WTC11 (cell line): ENCODE results near the gene TIMELESS. TPM values are rescaled to one million over a fixed set of nuclear protein-coding genes. Genes with fewer than 3 reads are reported as not detected.

ENCODE experiments used
- ATAC-seq: fragments of 200-7000 bp; cut with Tn5 transposase; 2 replicates; pipeline ENCODE4 v1.10.0; 2021; ENCODE audit warnings: mild to moderate bottlenecking, moderate library complexity
- CTCF ChIA-PET: fragments of 300-600 bp; sonication (Branson Sonifier 250); formaldehyde crosslinking; loops from one replicate; lab custom pipeline; 2021; ENCODE audit warnings: antibody characterized with exemption; lab: Charles Lee
- POLR2A ChIA-PET: fragments of 350-600 bp; sonication (Branson Sonifier 250); formaldehyde crosslinking; loops from one replicate; lab custom pipeline; 2021; ENCODE audit warnings: antibody characterized with exemption; lab: Charles Lee
- DNase-seq: peaks from one replicate; pipeline ENCODE4 v3.0.0; 2021; ENCODE audit warnings: low spot score
- H3K27ac Mint-ChIP-seq: 2 replicates; pipeline ENCODE4 v1.8.0; 2021; ENCODE audit warnings: mixed read lengths
- H3K27me3 Mint-ChIP-seq: 2 replicates; pipeline ENCODE4 v1.8.0; 2021; ENCODE audit warnings: low read depth, mild to moderate bottlenecking, moderate library complexity, mixed read lengths
- H3K36me3 Mint-ChIP-seq: 2 replicates; pipeline ENCODE4 v1.8.0; 2021; ENCODE audit warnings: mixed read lengths
- H3K4me1 Mint-ChIP-seq: 2 replicates; pipeline ENCODE4 v1.8.0; 2022; ENCODE audit warnings: mixed read lengths
- H3K4me3 Mint-ChIP-seq: 2 replicates; pipeline ENCODE4 v1.8.0; 2021; ENCODE audit warnings: mild to moderate bottlenecking, moderate library complexity, mixed read lengths
- H3K9me3 Mint-ChIP-seq: 2 replicates; pipeline ENCODE4 v1.8.0; 2021; ENCODE audit warnings: mixed read lengths
- ARID4B ChIP-seq: sonication (generic); formaldehyde crosslinking; IDR thresholded peaks from 2 replicates; pipeline ENCODE4 v1.8.0; 2023; ENCODE audit warnings: missing genetic modification reagents, mild to moderate bottlenecking, borderline replicate concordance
- ATF1 ChIP-seq: sonication (generic); formaldehyde crosslinking; IDR thresholded peaks from 2 replicates; pipeline ENCODE4 v1.8.1; 2023; ENCODE audit warnings: mild to moderate bottlenecking, moderate library complexity, missing genetic modification reagents
- ATF6 ChIP-seq: sonication (generic); formaldehyde crosslinking; IDR thresholded peaks from 2 replicates; pipeline ENCODE4 v1.8.1; 2023; ENCODE audit warnings: mild to moderate bottlenecking, missing genetic modification reagents
- CDX4 ChIP-seq: fragments of 250-450 bp; sonication (Bioruptor Pico); IDR thresholded peaks from 2 replicates; pipeline ENCODE4 v1.9.0; 2021; ENCODE audit warnings: moderate library complexity, mild to moderate bottlenecking, inconsistent platforms, borderline replicate concordance
- E2F5 ChIP-seq: sonication (generic); formaldehyde crosslinking; IDR thresholded peaks from 2 replicates; pipeline ENCODE4 v1.8.1; 2022; ENCODE audit warnings: mild to moderate bottlenecking, moderate library complexity, missing genetic modification reagents
- ETV6 ChIP-seq: sonication (generic); formaldehyde crosslinking; IDR thresholded peaks from 2 replicates; pipeline ENCODE4 v1.8.1; 2022; ENCODE audit warnings: mild to moderate bottlenecking, missing genetic modification reagents
- FOXJ3 ChIP-seq: sonication (generic); formaldehyde crosslinking; IDR thresholded peaks from 2 replicates; pipeline ENCODE4 v1.9.0; 2021; ENCODE audit warnings: missing genetic modification reagents, mild to moderate bottlenecking, borderline replicate concordance
- GABPB1 ChIP-seq: sonication (generic); formaldehyde crosslinking; IDR thresholded peaks from 2 replicates; pipeline ENCODE4 v1.8.1; 2023; ENCODE audit warnings: mild to moderate bottlenecking, missing genetic modification reagents
- GRHL2 ChIP-seq: fragments of 250-450 bp; sonication (Bioruptor Pico); IDR thresholded peaks from 2 replicates; pipeline ENCODE4 v1.8.0; 2022; ENCODE audit warnings: mild to moderate bottlenecking, moderate library complexity; ENCODE audit not compliant: insufficient replicate concordance, severe bottlenecking
- NFE2L1 ChIP-seq: sonication (generic); formaldehyde crosslinking; IDR thresholded peaks from 2 replicates; pipeline ENCODE4 v1.8.1; 2023; ENCODE audit warnings: missing genetic modification reagents
- NR1H2 ChIP-seq: sonication (generic); formaldehyde crosslinking; IDR thresholded peaks from 2 replicates; pipeline ENCODE4 v1.9.0; 2021; ENCODE audit warnings: mild to moderate bottlenecking, moderate library complexity, missing genetic modification reagents
- OVOL2 ChIP-seq: fragments of 250-450 bp; sonication (Bioruptor Pico); IDR thresholded peaks from 2 replicates; pipeline ENCODE4 v1.9.0; 2021; ENCODE audit warnings: mild to moderate bottlenecking, borderline replicate concordance
- TP53 ChIP-seq: sonication (generic); formaldehyde crosslinking; IDR thresholded peaks from 2 replicates; pipeline ENCODE4 v1.8.1; 2023; ENCODE audit warnings: mild to moderate bottlenecking, missing genetic modification reagents
- ZNF121 ChIP-seq: sonication (generic); formaldehyde crosslinking; IDR thresholded peaks from 2 replicates; pipeline ENCODE4 v1.8.0; 2023; ENCODE audit warnings: missing genetic modification reagents
- ZNF219 ChIP-seq: sonication (generic); formaldehyde crosslinking; IDR thresholded peaks from 2 replicates; pipeline ENCODE4 v1.8.0; 2023; ENCODE audit warnings: missing genetic modification reagents, mild to moderate bottlenecking, borderline replicate concordance
- ZNF512 ChIP-seq: sonication (generic); formaldehyde crosslinking; IDR thresholded peaks from 2 replicates; pipeline ENCODE4 v1.8.1; 2022; ENCODE audit warnings: missing genetic modification reagents, borderline replicate concordance
- total RNA-seq: library from RNA; stranded (reverse); gene quantifications from 3 replicates; pipeline ENCODE4 v1.2.3, GENCODE V29; 2021
- TF ChIP-seq, protein P1 (sequence below): fragments of 250-450 bp; sonication (Bioruptor Pico); IDR thresholded peaks from 2 replicates; pipeline ENCODE4 v1.9.0; 2021; ENCODE audit warnings: mild to moderate bottlenecking

The TIMELESS gene
- total RNA-seq, 1 experiment from 2014 or later = 60.9 TPM

GRCh38 chr12:56420411-56420810 is 28.8 kb downstream of the TIMELESS start:
- CTCF ChIA-PET = interaction anchor here (1.1 kb wide), 1 partner anchor 44 kb away, joined by 3 read pairs; no protein-coding TSS in a partner anchor
- Mint-ChIP-seq H3K27ac (no peak overlapping the region), H3K4me1 (no peaks in the 10 kb centered on the region), H3K27me3 (no peaks in the 10 kb centered on the region), H3K36me3 (peaks cover 75% of the 10 kb centered on the region), H3K4me3 (no peak overlapping the region), H3K9me3 (no peaks in the 10 kb centered on the region)
- no peak for DNase-seq
- TF ChIP-seq ETV6 (no peak), OVOL2 (CRISPR knock-in tag) (no peak)
- POLR2A ChIA-PET = no interaction called here
- no peak for ATAC-seq

- ChIA-PET CTCF (interaction anchor here (1.6 kb wide), 1 partner anchor 46 kb away, joined by 4 read pairs; no protein-coding TSS in a partner anchor), POLR2A (no interaction called here)
- Mint-ChIP-seq H3K4me1 (no peaks in the 10 kb centered on the region), H3K4me3 (no peak overlapping the region), H3K9me3 (no peaks in the 10 kb centered on the region), H3K36me3 (peaks cover 51% of the 10 kb centered on the region), H3K27ac (no peak overlapping the region), H3K27me3 (no peaks in the 10 kb centered on the region)
- ATAC-seq (no peak), DNase-seq (no peak)
- TF ChIP-seq GRHL2 (CRISPR knock-in tag) (no peak), NR1H2 (CRISPR knock-in tag) (no peak), FOXJ3 (CRISPR knock-in tag) (no peak), ATF6 (CRISPR knock-in tag) (no peak), GABPB1 (CRISPR knock-in tag) (no peak), ZNF219 (CRISPR knock-in tag) (no peak)
- TF ChIP-seq, protein P1, sequence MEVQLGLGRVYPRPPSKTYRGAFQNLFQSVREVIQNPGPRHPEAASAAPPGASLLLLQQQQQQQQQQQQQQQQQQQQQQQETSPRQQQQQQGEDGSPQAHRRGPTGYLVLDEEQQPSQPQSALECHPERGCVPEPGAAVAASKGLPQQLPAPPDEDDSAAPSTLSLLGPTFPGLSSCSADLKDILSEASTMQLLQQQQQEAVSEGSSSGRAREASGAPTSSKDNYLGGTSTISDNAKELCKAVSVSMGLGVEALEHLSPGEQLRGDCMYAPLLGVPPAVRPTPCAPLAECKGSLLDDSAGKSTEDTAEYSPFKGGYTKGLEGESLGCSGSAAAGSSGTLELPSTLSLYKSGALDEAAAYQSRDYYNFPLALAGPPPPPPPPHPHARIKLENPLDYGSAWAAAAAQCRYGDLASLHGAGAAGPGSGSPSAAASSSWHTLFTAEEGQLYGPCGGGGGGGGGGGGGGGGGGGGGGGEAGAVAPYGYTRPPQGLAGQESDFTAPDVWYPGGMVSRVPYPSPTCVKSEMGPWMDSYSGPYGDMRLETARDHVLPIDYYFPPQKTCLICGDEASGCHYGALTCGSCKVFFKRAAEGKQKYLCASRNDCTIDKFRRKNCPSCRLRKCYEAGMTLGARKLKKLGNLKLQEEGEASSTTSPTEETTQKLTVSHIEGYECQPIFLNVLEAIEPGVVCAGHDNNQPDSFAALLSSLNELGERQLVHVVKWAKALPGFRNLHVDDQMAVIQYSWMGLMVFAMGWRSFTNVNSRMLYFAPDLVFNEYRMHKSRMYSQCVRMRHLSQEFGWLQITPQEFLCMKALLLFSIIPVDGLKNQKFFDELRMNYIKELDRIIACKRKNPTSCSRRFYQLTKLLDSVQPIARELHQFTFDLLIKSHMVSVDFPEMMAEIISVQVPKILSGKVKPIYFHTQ (CRISPR knock-in tag) = no peak
Observed at GRCh38 chr12:56417739-56418138, 31.5 kb downstream of the TIMELESS start.

- Mint-ChIP-seq H3K9me3 (no peaks in the 10 kb centered on the region), H3K27ac (no peak overlapping the region), H3K4me3 (no peak overlapping the region), H3K36me3 (peaks cover 24% of the 10 kb centered on the region), H3K4me1 (no peaks in the 10 kb centered on the region), H3K27me3 (no peaks in the 10 kb centered on the region)
- ChIA-PET CTCF (no interaction called here), POLR2A (interaction anchor here (1.7 kb wide), 1 partner anchor 54 kb away, joined by 5 read pairs; the partner anchor contains the start of gene STAT2)
- ATAC-seq (no peak), DNase-seq (no peak)
- TF ChIP-seq NR1H2 (CRISPR knock-in tag) = no peak
- TF ChIP-seq CDX4 (CRISPR knock-in tag) = no peak
- TF ChIP-seq TP53 = no peak
- no peak for TF ChIP-seq ZNF512 (CRISPR knock-in tag)
- no peak for TF ChIP-seq ZNF121 (CRISPR knock-in tag)
- TF ChIP-seq E2F5 = no peak
- TF ChIP-seq OVOL2 (CRISPR knock-in tag) = no peak
- no peak for TF ChIP-seq NFE2L1 (CRISPR knock-in tag)
- TF ChIP-seq ATF1 (CRISPR knock-in tag) = no peak
- TF ChIP-seq ARID4B (CRISPR knock-in tag) = no peak
Observed at GRCh38 chr12:56414401-56414800, 34.8 kb downstream of the TIMELESS start.
